GM12872 (cell line): ENCODE results near the gene CASP6.

Experiments used
- CTCF ChIP-seq: IDR thresholded peaks from 3 replicates; pipeline ENCODE4 v1.5.1; 2011; ENCODE audit warnings: low read depth, mild to moderate bottlenecking, low read length, moderate library complexity; ENCODE audit not compliant: insufficient read depth

Gene CASP6

GRCh38 chr4:109702950-109703663 lies at the start of gene CASP6:
Gene CASP6, minus strand, starts transcription at chr4:109703445. Its CDS starts 50 bp downstream, at chr4:109703395.
- peak; percentile 80 for TF ChIP-seq CTCF

GRCh38 chr4:109752525-109752924 lies 49.3 kb upstream of the CASP6 start:
- TF ChIP-seq CTCF, result no peak

GRCh38 chr4:109751852-109752251 lies 48.6 kb upstream of the CASP6 start:
- no peak for TF ChIP-seq CTCF

- TF ChIP-seq CTCF, result no peak
Observed at GRCh38 chr4:109750652-109751244, 47.5 kb upstream of the CASP6 start.

GRCh38 chr4:109749388-109750082 lies 46.3 kb upstream of the CASP6 start:
- no peak for TF ChIP-seq CTCF

- no peak for TF ChIP-seq CTCF
Observed at GRCh38 chr4:109748114-109748513, 44.9 kb upstream of the CASP6 start.

GRCh38 chr4:109746728-109747127 lies 43.5 kb upstream of the CASP6 start:
- TF ChIP-seq CTCF, result no peak
